ENCODE data around the gene SLC9C1. TPM values are rescaled to one million over a fixed set of nuclear protein-coding genes. Genes with fewer than 3 reads are reported as not detected.

Gene SLC9C1
- total and polyA plus RNA-seq, 2 of the 13 experiments (the other 11 are each of a cell fraction or from before 2014, with no cell fraction given): not detected

GRCh38 chr3:112175037-112175436 is 119.0 kb downstream of the SLC9C1 start:
- Histone ChIP-seq H3K9me3 (ENCODE audit: low read length) (no peaks in the 10 kb centered on the region), H3K79me2 (ENCODE audit: insufficient read depth, low read length) (no peaks in the 10 kb centered on the region), H2AFZ (ENCODE audit: low read length) (no peak overlapping the region), H3K9ac (ENCODE audit: insufficient read depth, low read depth, low read length) (no peak overlapping the region), H3K27me3 (ENCODE audit: control insufficient read depth in 1 of 2, insufficient read depth in 2 of 2, low read length in 2 of 2) (peaks cover 0 to 3% of the 10 kb centered on the region in 2 experiments; a peak in 1 of 5 replicates), H4K20me1 (ENCODE audit: insufficient read depth, low read length) (no peaks in the 10 kb centered on the region), H3K27ac (ENCODE audit: extremely low read length, insufficient read depth, low read length) (no peak overlapping the region), H3K4me3 (replicated peaks in 1 of 3; ENCODE audit: insufficient read depth in 1 of 3, low read depth in 2 of 3, low read length in 3 of 3) (no peak overlapping the region), H3K4me1 (ENCODE audit: insufficient read depth, low read length) (no peaks in the 10 kb centered on the region), H3K4me2 (ENCODE audit: low read depth, low read length) (no peak overlapping the region), H3K36me3 (replicated peaks in 1 of 2; ENCODE audit: control insufficient read depth in 1 of 2, insufficient read depth in 2 of 2, low read length in 2 of 2) (no peaks in the 10 kb centered on the region)
- DNase-seq (ENCODE audit: low spot score) (no peak), ATAC-seq (no peak), FAIRE-seq (no peak)
- WGBS (ENCODE audit: low lambda C conversion rate): 0% methylated on average over 2 of the region's 5 CpGs
- no peak for TF ChIP-seq ZNF20 (CRISPR knock-in tag; IDR thresholded peaks at IDR 0.05)
- TF ChIP-seq, protein P1, sequence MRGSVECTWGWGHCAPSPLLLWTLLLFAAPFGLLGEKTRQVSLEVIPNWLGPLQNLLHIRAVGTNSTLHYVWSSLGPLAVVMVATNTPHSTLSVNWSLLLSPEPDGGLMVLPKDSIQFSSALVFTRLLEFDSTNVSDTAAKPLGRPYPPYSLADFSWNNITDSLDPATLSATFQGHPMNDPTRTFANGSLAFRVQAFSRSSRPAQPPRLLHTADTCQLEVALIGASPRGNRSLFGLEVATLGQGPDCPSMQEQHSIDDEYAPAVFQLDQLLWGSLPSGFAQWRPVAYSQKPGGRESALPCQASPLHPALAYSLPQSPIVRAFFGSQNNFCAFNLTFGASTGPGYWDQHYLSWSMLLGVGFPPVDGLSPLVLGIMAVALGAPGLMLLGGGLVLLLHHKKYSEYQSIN (CRISPR knock-in tag; IDR thresholded peaks at IDR 0.05; ENCODE audit: borderline replicate concordance): no peak
- TF ChIP-seq ZBTB21 (CRISPR knock-in tag; IDR thresholded peaks at IDR 0.05): no peak
- TF ChIP-seq THAP11 (CRISPR knock-in tag; IDR thresholded peaks at IDR 0.05): no peak
- CTCF ChIA-PET (ENCODE audit: low intra/inter-chr PET ratio, low total read pairs): no interaction called here
- no TSS peak for BruUV-seq (replicated peaks)
- POLR2A ChIA-PET: no interaction called here
- in situ Hi-C loops (cut with HindIII; ENCODE audit: extremely low pct_ligation_motif_present, low pct_unique_long_range_greater_than_20kb): no loop called here
- intact Hi-C loops (cut with micrococcal nuclease; ENCODE audit: unreplicated experiment): no loop called here

GRCh38 chr3:112171144-112171543 is 122.9 kb downstream of the SLC9C1 start:
- Histone ChIP-seq H3K4me2 (ENCODE audit: low read depth, low read length) (no peak overlapping the region), H3K4me1 (ENCODE audit: insufficient read depth, low read length) (no peaks in the 10 kb centered on the region), H2AFZ (ENCODE audit: low read length) (no peak overlapping the region), H3K4me3 (replicated peaks in 1 of 3; ENCODE audit: insufficient read depth in 1 of 3, low read depth in 2 of 3, low read length in 3 of 3) (no peak overlapping the region), H3K36me3 (replicated peaks in 1 of 2; ENCODE audit: control insufficient read depth in 1 of 2, insufficient read depth in 2 of 2, low read length in 2 of 2) (no peaks in the 10 kb centered on the region), H3K27ac (ENCODE audit: extremely low read length, insufficient read depth, low read length) (no peak overlapping the region), H3K79me2 (ENCODE audit: insufficient read depth, low read length) (no peaks in the 10 kb centered on the region), H3K9ac (ENCODE audit: insufficient read depth, low read depth, low read length) (no peak overlapping the region), H3K9me3 (ENCODE audit: low read length) (no peaks in the 10 kb centered on the region), H3K27me3 (ENCODE audit: control insufficient read depth in 1 of 2, insufficient read depth in 2 of 2, low read length in 2 of 2) (peaks cover 0 to 3% of the 10 kb centered on the region in 2 experiments; a peak in 1 of 5 replicates), H4K20me1 (ENCODE audit: insufficient read depth, low read length) (no peaks in the 10 kb centered on the region)
- ChIA-PET CTCF (ENCODE audit: low intra/inter-chr PET ratio, low total read pairs) (no interaction called here), POLR2A (no interaction called here)
- TF ChIP-seq, protein P2, sequence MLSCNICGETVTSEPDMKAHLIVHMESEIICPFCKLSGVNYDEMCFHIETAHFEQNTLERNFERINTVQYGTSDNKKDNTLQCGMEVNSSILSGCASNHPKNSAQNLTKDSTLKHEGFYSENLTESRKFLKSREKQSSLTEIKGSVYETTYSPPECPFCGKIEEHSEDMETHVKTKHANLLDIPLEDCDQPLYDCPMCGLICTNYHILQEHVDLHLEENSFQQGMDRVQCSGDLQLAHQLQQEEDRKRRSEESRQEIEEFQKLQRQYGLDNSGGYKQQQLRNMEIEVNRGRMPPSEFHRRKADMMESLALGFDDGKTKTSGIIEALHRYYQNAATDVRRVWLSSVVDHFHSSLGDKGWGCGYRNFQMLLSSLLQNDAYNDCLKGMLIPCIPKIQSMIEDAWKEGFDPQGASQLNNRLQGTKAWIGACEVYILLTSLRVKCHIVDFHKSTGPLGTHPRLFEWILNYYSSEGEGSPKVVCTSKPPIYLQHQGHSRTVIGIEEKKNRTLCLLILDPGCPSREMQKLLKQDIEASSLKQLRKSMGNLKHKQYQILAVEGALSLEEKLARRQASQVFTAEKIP (CRISPR knock-in tag; IDR thresholded peaks at IDR 0.05; ENCODE audit: borderline replicate concordance): no peak
- TF ChIP-seq HOXD1 (CRISPR knock-in tag; IDR thresholded peaks at IDR 0.05) (no peak), TOE1 (CRISPR knock-in tag; IDR thresholded peaks at IDR 0.05) (no peak)
- no peak for FAIRE-seq
- in situ Hi-C loops (cut with HindIII; ENCODE audit: extremely low pct_ligation_motif_present, low pct_unique_long_range_greater_than_20kb): no loop called here
- 17% methylated on average over 3 of the region's 3 CpGs for WGBS (ENCODE audit: low lambda C conversion rate)
- no TSS peak for BruUV-seq (replicated peaks)
- no peak for DNase-seq (ENCODE audit: low spot score)
- ATAC-seq: no peak
- intact Hi-C loops (cut with micrococcal nuclease; ENCODE audit: unreplicated experiment): no loop called here
